MCF 10A (cell line): ENCODE measurements around the gene PLCB1. TPM values are rescaled to one million over a fixed set of nuclear protein-coding genes. Genes with fewer than 3 reads are reported as not detected.

ENCODE experiments used
- BruUV-seq: library from RNA; stranded (reverse); fragments of 400-500 nt; replicated peaks from 2 replicates; lab custom pipeline; 2021; lab: Mats Ljungman, UMichigan
- CTCF ChIA-PET: fragments of 300-600 bp; sonication (Branson Sonifier 250); formaldehyde crosslinking; extraction: SDS; loops from one replicate; lab custom pipeline; 2021; ENCODE audit warnings: antibody characterized with exemption, inconsistent platforms; lab: Yijun Ruan, JAX
- POLR2A ChIA-PET: fragments of 300-600, 350-650 bp; sonication (Branson Sonifier 250); formaldehyde crosslinking; extraction: SDS; loops from one replicate; lab custom pipeline; 2020; ENCODE audit warnings: antibody characterized with exemption, inconsistent platforms; lab: Yijun Ruan, JAX
- DNase-seq: peaks from one replicate; pipeline ENCODE4 v3.0.0-alpha.2; 2018; ENCODE audit not compliant: unreplicated experiment
- H3K27ac Mint-ChIP-seq: one replicate; pipeline ENCODE4 v1.8.0; 2022; ENCODE audit warnings: mild to moderate bottlenecking, low read depth, mixed read lengths; ENCODE audit not compliant: unreplicated experiment
- H3K27me3 Mint-ChIP-seq: one replicate; pipeline ENCODE4 v1.8.0; 2022; ENCODE audit warnings: mixed read lengths; ENCODE audit not compliant: insufficient read depth, unreplicated experiment
- H3K36me3 Mint-ChIP-seq: one replicate; pipeline ENCODE4 v1.8.0; 2022; ENCODE audit warnings: mild to moderate bottlenecking, moderate library complexity, mixed read lengths; ENCODE audit not compliant: insufficient read depth, unreplicated experiment
- H3K4me1 Mint-ChIP-seq: one replicate; pipeline ENCODE4 v1.8.0; 2022; ENCODE audit warnings: mixed read lengths; ENCODE audit not compliant: insufficient read depth, unreplicated experiment
- H3K4me3 Mint-ChIP-seq: one replicate; pipeline ENCODE4 v1.8.0; 2022; ENCODE audit warnings: mild to moderate bottlenecking, moderate library complexity, mixed read lengths; ENCODE audit not compliant: unreplicated experiment
- H3K9me3 Mint-ChIP-seq: one replicate; pipeline ENCODE4 v1.8.0; 2022; ENCODE audit warnings: mixed read lengths; ENCODE audit not compliant: unreplicated experiment
- intact Hi-C: fragments of 100-400 bp; cut with micrococcal nuclease; formaldehyde crosslinking; loops from 2 replicates; pipeline ENCODE4 v1.14.1; 2022
- total RNA-seq: library from RNA; stranded (reverse); gene quantifications from 2 replicates; pipeline ENCODE4 v1.2.3, GENCODE V29; 2022
- TF ChIP-seq, protein P1 (sequence below): fragments of 200-600 bp; IDR thresholded peaks from one replicate; pipeline ENCODE4 v1.8.0; 2022; ENCODE audit warnings: antibody characterized with exemption, mild to moderate bottlenecking; ENCODE audit not compliant: unreplicated experiment

PLCB1 gene
- total RNA-seq, 1 experiment from 2014 or later = 5.9 TPM

DNA sequence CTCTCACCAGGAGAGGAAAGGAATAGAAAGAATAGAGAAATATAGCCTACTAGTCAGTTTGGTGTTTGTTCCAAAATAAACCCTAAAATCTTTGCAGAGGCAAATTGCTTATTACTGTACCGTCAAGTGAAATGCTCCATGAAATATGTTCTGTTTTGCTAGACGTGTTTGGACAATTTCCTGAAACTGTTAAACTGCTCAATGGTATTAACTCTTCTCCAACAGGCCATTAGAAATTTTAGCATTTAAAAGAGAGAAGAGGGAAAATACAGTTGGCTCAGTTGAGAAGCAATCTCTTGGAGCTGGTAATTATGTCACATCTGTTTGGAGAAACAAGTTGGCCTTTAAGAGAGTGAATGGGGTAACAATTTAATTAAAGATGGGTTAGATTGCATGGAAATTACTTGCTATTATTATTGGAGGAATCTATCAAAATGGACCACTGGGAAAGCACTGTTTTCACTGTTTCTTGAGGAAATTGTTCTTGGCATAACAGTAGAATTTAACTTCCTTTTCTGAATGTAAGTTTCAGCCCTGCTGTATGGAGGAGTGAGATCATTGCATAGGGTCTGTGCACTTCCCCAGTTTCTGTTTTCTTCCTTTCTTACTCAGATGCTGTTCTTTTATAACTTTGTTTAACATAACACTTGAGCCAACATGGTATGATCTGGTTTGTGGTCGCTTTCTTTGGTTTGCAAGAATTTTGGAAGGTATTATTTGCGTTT lies 373.6 kb downstream of the PLCB1 start:
- TF ChIP-seq, protein P1, sequence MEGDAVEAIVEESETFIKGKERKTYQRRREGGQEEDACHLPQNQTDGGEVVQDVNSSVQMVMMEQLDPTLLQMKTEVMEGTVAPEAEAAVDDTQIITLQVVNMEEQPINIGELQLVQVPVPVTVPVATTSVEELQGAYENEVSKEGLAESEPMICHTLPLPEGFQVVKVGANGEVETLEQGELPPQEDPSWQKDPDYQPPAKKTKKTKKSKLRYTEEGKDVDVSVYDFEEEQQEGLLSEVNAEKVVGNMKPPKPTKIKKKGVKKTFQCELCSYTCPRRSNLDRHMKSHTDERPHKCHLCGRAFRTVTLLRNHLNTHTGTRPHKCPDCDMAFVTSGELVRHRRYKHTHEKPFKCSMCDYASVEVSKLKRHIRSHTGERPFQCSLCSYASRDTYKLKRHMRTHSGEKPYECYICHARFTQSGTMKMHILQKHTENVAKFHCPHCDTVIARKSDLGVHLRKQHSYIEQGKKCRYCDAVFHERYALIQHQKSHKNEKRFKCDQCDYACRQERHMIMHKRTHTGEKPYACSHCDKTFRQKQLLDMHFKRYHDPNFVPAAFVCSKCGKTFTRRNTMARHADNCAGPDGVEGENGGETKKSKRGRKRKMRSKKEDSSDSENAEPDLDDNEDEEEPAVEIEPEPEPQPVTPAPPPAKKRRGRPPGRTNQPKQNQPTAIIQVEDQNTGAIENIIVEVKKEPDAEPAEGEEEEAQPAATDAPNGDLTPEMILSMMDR = no peak
- ChIA-PET POLR2A (no interaction called here), CTCF (no interaction called here)
- Mint-ChIP-seq H3K27me3 (no peaks in the 10 kb centered on the region), H3K36me3 (peaks cover 6% of the 10 kb centered on the region), H3K27ac (no peak overlapping the region), H3K4me1 (peaks cover 8% of the 10 kb centered on the region), H3K9me3 (no peaks in the 10 kb centered on the region), H3K4me3 (no peak overlapping the region)
- intact Hi-C loops = no loop called here
- DNase-seq = no peak
- no TSS peak for BruUV-seq

DNA sequence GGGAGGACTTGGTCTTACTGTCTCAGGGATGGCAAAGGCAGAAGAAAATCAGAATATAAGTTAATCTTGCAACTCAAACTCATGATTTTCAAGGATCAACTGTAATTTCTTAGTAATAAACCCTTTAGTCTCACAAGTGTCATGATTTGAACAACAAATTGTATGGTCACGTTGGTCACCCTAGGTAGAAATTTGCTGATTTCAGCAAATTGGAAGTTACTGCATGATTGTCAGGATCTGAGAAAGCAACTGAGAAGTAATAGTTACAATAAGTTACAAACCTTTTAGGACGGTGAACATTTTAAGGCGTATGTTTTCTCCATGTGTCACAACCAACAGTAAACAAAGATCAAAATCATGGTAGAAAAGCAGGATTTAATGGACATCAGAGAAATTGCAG lies 375.2 kb downstream of the PLCB1 start:
- Mint-ChIP-seq H3K27ac (no peak overlapping the region), H3K27me3 (no peaks in the 10 kb centered on the region), H3K4me3 (no peak overlapping the region), H3K36me3 (peaks cover 6% of the 10 kb centered on the region), H3K4me1 (peaks cover 13% of the 10 kb centered on the region), H3K9me3 (no peaks in the 10 kb centered on the region)
- ChIA-PET CTCF (interaction anchor here (0.6 kb wide), 1 partner anchor 527 kb away, joined by 5 read pairs; no protein-coding TSS in a partner anchor), POLR2A (no interaction called here)
- no peak for DNase-seq
- intact Hi-C loops = no loop called here
- BruUV-seq = no TSS peak
- TF ChIP-seq, protein P1 = no peak

DNA sequence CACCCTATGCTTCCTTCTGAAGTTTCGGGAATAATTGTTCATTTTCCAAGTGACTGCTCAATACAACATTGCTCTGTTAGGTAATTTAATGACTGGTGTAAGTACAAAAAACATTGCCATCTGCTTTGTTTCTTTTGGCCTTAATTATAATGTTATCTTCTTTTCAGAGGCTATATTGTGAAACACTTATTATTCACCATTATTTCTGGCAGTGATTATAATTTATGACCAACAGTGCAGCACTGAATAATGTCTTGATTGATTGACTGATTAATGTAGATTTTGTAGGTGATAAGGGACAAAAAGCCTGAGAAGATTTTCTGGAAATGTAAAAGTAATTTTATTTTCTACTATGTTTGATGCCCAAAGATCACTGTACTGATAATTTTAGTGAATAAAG lies 377.7 kb downstream of the PLCB1 start:
- peak overlapping the region; percentile 59 for H3K4me3 Mint-ChIP-seq
- peak overlapping the region; percentile 4 for H3K27ac Mint-ChIP-seq
- H3K36me3 Mint-ChIP-seq = peaks cover 6% of the 10 kb centered on the region
- BruUV-seq = no TSS peak
- no peaks in the 10 kb centered on the region for H3K9me3 Mint-ChIP-seq
- peak; percentile 51 for DNase-seq
- TF ChIP-seq, protein P1 = no peak
- H3K27me3 Mint-ChIP-seq = no peaks in the 10 kb centered on the region
- ChIA-PET POLR2A (interaction anchor here (0.9 to 1.0 kb wide), 3 partner anchors 14 to 19 kb away, joined by 3 read pairs; no protein-coding TSS in a partner anchor), CTCF (interaction anchor here (0.9 to 1.1 kb wide), 2 partner anchors 14 to 242 kb away, joined by 3 to 4 read pairs; no protein-coding TSS in a partner anchor)
- peaks cover 13% of the 10 kb centered on the region for H3K4me1 Mint-ChIP-seq
- intact Hi-C loops = no loop called here

DNA sequence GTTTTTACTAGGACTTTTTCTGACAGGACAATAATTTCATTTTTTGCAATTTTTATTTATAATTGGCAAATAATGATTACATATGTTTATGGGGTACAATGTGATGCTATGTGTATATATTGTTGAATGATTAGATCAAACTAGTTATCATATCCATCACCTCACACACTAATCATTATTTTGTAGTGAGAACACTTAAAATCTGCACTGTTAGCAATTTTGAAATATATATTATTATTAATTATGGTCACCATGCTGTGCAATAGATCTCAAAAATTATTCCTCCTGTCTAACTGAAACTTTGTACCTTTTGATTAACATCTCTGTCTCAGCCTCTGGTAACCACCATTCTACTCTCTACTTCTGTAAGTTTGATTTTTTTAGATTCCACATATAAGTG lies 378.7 kb downstream of the PLCB1 start:
- POLR2A ChIA-PET = no interaction called here
- Mint-ChIP-seq H3K36me3 (peaks cover 6% of the 10 kb centered on the region), H3K9me3 (no peaks in the 10 kb centered on the region), H3K27ac (no peak overlapping the region), H3K4me1 (peaks cover 13% of the 10 kb centered on the region), H3K4me3 (peak overlapping the region; percentile 31), H3K27me3 (no peaks in the 10 kb centered on the region)
- CTCF ChIA-PET = no interaction called here
- intact Hi-C loops = no loop called here
- BruUV-seq = no TSS peak
- TF ChIP-seq, protein P1 = no peak
- no peak for DNase-seq
